ENCODE measurements around the gene GJD2. TPM values are rescaled to one million over a fixed set of nuclear protein-coding genes. Genes with fewer than 3 reads are reported as not detected.

The GJD2 gene
- total RNA-seq, 1 donor from 2014 or later, result not detected

DNA sequence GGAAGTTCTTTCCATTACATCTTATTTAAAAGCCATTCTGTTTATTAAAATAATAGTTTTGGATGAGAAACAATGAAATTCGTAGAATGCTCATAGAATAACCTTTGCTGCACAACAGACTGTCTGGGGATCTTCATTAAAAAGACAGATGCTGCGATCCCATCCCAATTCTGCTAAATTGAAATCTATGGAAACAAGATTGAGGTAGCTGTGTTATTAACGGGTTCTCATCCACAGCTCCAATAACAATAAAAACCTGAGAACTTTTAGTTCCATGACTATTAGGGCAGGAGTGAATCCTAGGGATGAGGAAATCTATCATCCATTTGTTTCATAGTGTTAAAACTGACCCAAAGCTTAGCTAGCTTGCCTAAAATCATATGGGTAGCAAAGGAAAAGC lies 2.5 kb upstream of the GJD2 start:
- H3K36me3 ChIP-seq (ENCODE audit: control insufficient read depth in 3 of 3, insufficient read depth in 3 of 3, low read length in 3 of 3), result no peaks in the 10 kb centered on the region
- H3K9ac ChIP-seq (ENCODE audit: low read depth in 1 of 3, low read length in 3 of 3), result no peak overlapping the region
- H3K4me1 ChIP-seq (ENCODE audit: control insufficient read depth in 3 of 3, insufficient read depth in 3 of 3, low read length in 3 of 3), result peaks cover 0 to 3% (median 0%) of the 10 kb centered on the region in 3 donors
- no peaks in the 10 kb centered on the region for H3K9me3 ChIP-seq (ENCODE audit: control insufficient read depth in 3 of 3, low read length in 3 of 3)
- no peak overlapping the region for H3K4me3 ChIP-seq (ENCODE audit: low read length in 3 of 3)
- H3K27me3 ChIP-seq (ENCODE audit: control insufficient read depth in 3 of 3, insufficient read depth in 3 of 3, low read length in 3 of 3), result peaks cover 42 to 49% (median 46%) of the 10 kb centered on the region in 3 donors
- no peak overlapping the region for H3K27ac ChIP-seq (ENCODE audit: low read depth, low read length)

DNA sequence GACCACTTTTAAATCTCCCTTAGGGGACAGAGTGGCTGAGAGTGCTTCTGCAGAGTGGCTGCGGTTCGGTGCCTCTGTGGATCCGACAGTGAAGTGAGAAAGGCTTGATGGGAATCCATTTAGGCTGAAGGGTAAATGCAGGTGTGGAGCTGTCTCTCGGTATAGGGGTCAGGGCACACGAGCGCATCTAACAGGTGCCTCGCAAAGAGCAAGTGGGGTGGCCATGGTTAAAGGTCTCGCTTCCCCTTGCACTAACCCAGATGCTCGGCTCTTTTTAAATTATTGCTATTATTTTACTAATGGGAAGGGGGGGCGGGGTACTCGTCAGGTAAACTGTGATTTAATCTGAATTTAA lies 598 bp upstream of the GJD2 start:
- no peak overlapping the region for H3K27ac ChIP-seq (ENCODE audit: low read depth, low read length)
- H3K27me3 ChIP-seq (ENCODE audit: control insufficient read depth in 3 of 3, insufficient read depth in 3 of 3, low read length in 3 of 3), result peaks cover 42 to 51% (median 50%) of the 10 kb centered on the region in 3 donors
- no peaks in the 10 kb centered on the region for H3K36me3 ChIP-seq (ENCODE audit: control insufficient read depth in 3 of 3, insufficient read depth in 3 of 3, low read length in 3 of 3)
- no peak overlapping the region for H3K4me3 ChIP-seq (ENCODE audit: low read length in 3 of 3)
- no peaks in the 10 kb centered on the region for H3K9me3 ChIP-seq (ENCODE audit: control insufficient read depth in 3 of 3, low read length in 3 of 3)
- peaks cover 0 to 3% (median 0%) of the 10 kb centered on the region in 3 donors for H3K4me1 ChIP-seq (ENCODE audit: control insufficient read depth in 3 of 3, insufficient read depth in 3 of 3, low read length in 3 of 3)
- H3K9ac ChIP-seq (ENCODE audit: low read depth in 1 of 3, low read length in 3 of 3), result no peak overlapping the region

DNA sequence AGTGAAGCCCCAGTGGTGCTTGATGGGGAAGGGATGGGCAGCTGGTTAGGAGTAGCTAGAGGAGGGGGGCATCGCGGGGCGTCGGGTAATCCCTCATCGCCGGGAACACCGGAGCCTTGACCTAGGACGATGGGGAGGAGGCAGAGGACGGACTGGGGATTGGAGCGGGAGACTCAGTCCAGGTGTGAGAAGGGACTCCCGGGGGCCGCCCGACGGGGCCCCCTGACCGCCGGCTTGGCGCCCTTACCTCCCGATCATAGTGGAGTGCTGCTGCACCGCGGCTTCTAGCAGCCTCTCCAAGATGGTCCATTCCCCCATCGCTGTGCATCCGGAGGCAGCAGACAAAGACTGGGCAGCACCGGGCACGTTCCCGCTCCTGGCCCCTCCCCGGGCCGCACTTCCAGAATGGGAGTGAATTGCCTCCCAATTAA lies 612 bp downstream of the GJD2 start:
- H3K4me3 ChIP-seq (ENCODE audit: low read length in 3 of 3), result no peak overlapping the region
- no peak overlapping the region for H3K27ac ChIP-seq (ENCODE audit: low read depth, low read length)
- peaks cover 42 to 51% (median 50%) of the 10 kb centered on the region in 3 donors for H3K27me3 ChIP-seq (ENCODE audit: control insufficient read depth in 3 of 3, insufficient read depth in 3 of 3, low read length in 3 of 3)
- H3K4me1 ChIP-seq (ENCODE audit: control insufficient read depth in 3 of 3, insufficient read depth in 3 of 3, low read length in 3 of 3), result peaks cover 0 to 3% (median 0%) of the 10 kb centered on the region in 3 donors
- no peaks in the 10 kb centered on the region for H3K36me3 ChIP-seq (ENCODE audit: control insufficient read depth in 3 of 3, insufficient read depth in 3 of 3, low read length in 3 of 3)
- no peaks in the 10 kb centered on the region for H3K9me3 ChIP-seq (ENCODE audit: control insufficient read depth in 3 of 3, low read length in 3 of 3)
- H3K9ac ChIP-seq (ENCODE audit: low read depth in 1 of 3, low read length in 3 of 3), result no peak overlapping the region

DNA sequence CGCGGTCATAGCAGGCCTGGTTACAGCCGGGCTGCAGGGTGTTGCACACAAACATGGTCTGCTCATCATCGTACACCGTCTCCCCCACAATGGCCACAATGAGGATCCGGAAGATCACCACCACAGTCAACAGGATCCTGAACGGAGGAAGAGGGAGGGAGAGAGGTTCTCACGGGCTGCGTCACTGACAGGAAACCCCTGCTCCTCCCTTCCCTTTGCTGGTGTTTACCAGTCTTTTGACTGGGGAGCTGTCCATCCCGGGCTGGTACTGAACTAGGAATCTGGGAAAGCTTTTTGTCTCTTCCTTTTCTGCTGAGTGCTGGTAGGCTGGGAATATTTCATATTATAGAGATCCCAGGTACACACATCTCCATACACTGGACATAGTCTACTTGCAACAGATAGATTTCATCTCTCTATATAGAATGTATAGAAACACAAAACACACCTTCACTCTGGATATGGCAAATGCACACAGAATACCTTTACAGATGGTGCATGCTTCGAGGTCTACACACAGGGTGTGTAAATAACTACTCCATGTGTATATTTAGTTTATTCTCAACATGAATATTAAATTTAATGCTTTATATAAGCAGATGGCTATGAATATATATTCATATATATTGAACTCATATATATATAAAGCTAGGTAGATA lies 1.4 kb downstream of the GJD2 start:
- Histone ChIP-seq H3K4me3 (ENCODE audit: low read length in 3 of 3) (no peak overlapping the region), H3K9ac (ENCODE audit: low read depth in 1 of 3, low read length in 3 of 3) (no peak overlapping the region), H3K4me1 (ENCODE audit: control insufficient read depth in 3 of 3, insufficient read depth in 3 of 3, low read length in 3 of 3) (peaks cover 0 to 3% (median 0%) of the 10 kb centered on the region in 3 donors), H3K9me3 (ENCODE audit: control insufficient read depth in 3 of 3, low read length in 3 of 3) (no peaks in the 10 kb centered on the region), H3K27ac (ENCODE audit: low read depth, low read length) (no peak overlapping the region), H3K27me3 (ENCODE audit: control insufficient read depth in 3 of 3, insufficient read depth in 3 of 3, low read length in 3 of 3) (peaks cover 39 to 51% (median 50%) of the 10 kb centered on the region in 3 donors), H3K36me3 (ENCODE audit: control insufficient read depth in 3 of 3, insufficient read depth in 3 of 3, low read length in 3 of 3) (no peaks in the 10 kb centered on the region)

DNA sequence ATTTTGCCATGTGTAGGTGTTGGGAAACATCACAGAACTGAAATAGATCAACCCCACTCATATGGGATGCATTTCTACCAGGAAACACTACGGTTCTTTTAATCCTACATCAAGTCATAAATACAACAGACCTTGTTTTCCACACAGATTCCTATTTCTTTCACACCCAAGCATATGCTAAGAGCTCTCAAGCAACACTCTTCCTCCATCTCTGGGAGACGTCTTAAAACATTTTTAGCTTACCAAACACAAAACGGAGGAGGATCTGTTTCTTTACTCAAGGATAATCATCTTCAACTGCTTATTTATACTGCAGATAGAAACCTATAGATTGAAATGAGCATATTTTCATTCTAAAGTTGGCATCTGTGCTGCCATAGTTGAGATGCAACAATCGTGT lies 5.1 kb downstream of the GJD2 start:
- peaks cover 17 to 26% (median 25%) of the 10 kb centered on the region in 3 donors for H3K27me3 ChIP-seq (ENCODE audit: control insufficient read depth in 3 of 3, insufficient read depth in 3 of 3, low read length in 3 of 3)
- no peak overlapping the region for H3K4me3 ChIP-seq (ENCODE audit: low read length in 3 of 3)
- H3K27ac ChIP-seq (ENCODE audit: low read depth, low read length), result no peak overlapping the region
- H3K36me3 ChIP-seq (ENCODE audit: control insufficient read depth in 3 of 3, insufficient read depth in 3 of 3, low read length in 3 of 3), result no peaks in the 10 kb centered on the region
- no peak overlapping the region for H3K9ac ChIP-seq (ENCODE audit: low read depth in 1 of 3, low read length in 3 of 3)
- no peaks in the 10 kb centered on the region for H3K9me3 ChIP-seq (ENCODE audit: control insufficient read depth in 3 of 3, low read length in 3 of 3)
- H3K4me1 ChIP-seq (ENCODE audit: control insufficient read depth in 3 of 3, insufficient read depth in 3 of 3, low read length in 3 of 3), result peaks cover 0 to 1% (median 0%) of the 10 kb centered on the region in 3 donors

DNA sequence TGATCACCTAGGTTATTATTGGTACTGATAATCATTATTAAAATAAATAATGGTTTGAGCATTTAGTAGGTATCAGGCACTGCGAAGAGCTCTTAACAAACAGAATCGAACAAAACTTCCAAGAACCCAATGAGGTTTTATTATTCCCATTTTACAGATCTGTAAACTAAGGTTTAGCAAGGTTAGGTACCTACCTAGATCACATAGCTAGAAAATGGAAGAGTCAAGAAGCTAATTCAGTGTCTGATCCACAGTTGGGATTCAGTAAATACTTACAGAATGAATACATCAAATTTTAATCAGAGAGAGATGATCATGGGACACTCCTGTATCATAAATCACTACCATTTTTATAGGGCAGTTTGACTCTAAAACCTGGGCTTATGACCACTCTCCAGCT lies 15.5 kb downstream of the GJD2 start:
- H3K9ac ChIP-seq (ENCODE audit: low read depth in 1 of 3, low read length in 3 of 3), result no peak overlapping the region
- H3K36me3 ChIP-seq (ENCODE audit: control insufficient read depth in 3 of 3, insufficient read depth in 3 of 3, low read length in 3 of 3), result no peaks in the 10 kb centered on the region
- H3K27me3 ChIP-seq (ENCODE audit: control insufficient read depth in 3 of 3, insufficient read depth in 3 of 3, low read length in 3 of 3), result no peaks in the 10 kb centered on the region
- H3K9me3 ChIP-seq (ENCODE audit: control insufficient read depth in 3 of 3, low read length in 3 of 3), result no peaks in the 10 kb centered on the region
- H3K4me1 ChIP-seq (ENCODE audit: control insufficient read depth in 3 of 3, insufficient read depth in 3 of 3, low read length in 3 of 3), result peaks cover 0 to 8% (median 3%) of the 10 kb centered on the region in 3 donors
- no peak overlapping the region for H3K27ac ChIP-seq (ENCODE audit: low read depth, low read length)
- no peak overlapping the region for H3K4me3 ChIP-seq (ENCODE audit: low read length in 3 of 3)

DNA sequence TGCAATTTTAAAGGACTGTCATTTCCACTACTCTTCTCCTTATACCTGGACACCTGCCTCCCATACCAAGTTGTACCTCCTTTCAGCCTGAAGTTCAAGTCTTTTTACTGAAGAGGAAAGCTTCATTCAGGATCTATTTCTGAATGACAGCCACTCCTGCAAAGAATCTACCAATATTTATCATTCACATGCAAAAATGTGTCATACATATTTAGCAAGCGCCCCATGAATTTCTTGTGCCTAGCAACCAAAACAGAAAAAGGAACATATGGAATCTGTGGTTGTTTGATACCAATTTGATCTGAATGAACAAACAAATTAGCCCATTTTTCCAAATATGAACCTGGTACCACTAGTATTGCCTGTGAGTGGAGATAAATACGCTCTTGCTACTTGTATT lies 16.8 kb downstream of the GJD2 start:
- Histone ChIP-seq H3K4me1 (ENCODE audit: control insufficient read depth in 3 of 3, insufficient read depth in 3 of 3, low read length in 3 of 3) (peaks cover 0 to 8% (median 0%) of the 10 kb centered on the region in 3 donors), H3K9me3 (ENCODE audit: control insufficient read depth in 3 of 3, low read length in 3 of 3) (no peaks in the 10 kb centered on the region), H3K27ac (ENCODE audit: low read depth, low read length) (no peak overlapping the region), H3K9ac (ENCODE audit: low read depth in 1 of 3, low read length in 3 of 3) (no peak overlapping the region), H3K36me3 (ENCODE audit: control insufficient read depth in 3 of 3, insufficient read depth in 3 of 3, low read length in 3 of 3) (no peaks in the 10 kb centered on the region), H3K27me3 (ENCODE audit: control insufficient read depth in 3 of 3, insufficient read depth in 3 of 3, low read length in 3 of 3) (no peaks in the 10 kb centered on the region), H3K4me3 (ENCODE audit: low read length in 3 of 3) (no peak overlapping the region)

DNA sequence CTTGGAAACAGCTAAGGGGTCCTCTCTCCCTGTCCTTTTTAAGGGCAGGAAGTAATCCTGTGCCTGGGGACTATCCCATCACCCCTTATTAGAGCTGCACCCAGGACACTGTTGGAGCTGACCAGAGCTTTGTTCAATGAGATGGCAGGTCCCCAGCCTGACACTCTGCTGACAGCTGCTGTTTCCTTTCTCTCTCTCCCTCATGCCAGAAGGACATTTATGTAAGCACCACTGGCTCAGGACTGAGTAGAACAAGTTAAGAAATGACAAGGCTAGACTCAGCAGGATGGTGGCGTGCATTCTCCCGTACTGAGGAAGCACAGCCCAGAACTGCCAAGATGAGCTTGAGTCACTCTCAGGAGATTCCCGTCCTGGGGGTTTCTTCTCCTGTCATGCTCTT lies 17.3 kb downstream of the GJD2 start:
- Histone ChIP-seq H3K36me3 (ENCODE audit: control insufficient read depth in 3 of 3, insufficient read depth in 3 of 3, low read length in 3 of 3) (no peaks in the 10 kb centered on the region), H3K27ac (ENCODE audit: low read depth, low read length) (no peak overlapping the region), H3K27me3 (ENCODE audit: control insufficient read depth in 3 of 3, insufficient read depth in 3 of 3, low read length in 3 of 3) (peaks cover 0 to 2% (median 0%) of the 10 kb centered on the region in 3 donors), H3K9ac (ENCODE audit: low read depth in 1 of 3, low read length in 3 of 3) (no peak overlapping the region), H3K9me3 (ENCODE audit: control insufficient read depth in 3 of 3, low read length in 3 of 3) (no peaks in the 10 kb centered on the region), H3K4me1 (ENCODE audit: control insufficient read depth in 3 of 3, insufficient read depth in 3 of 3, low read length in 3 of 3) (peaks cover 0 to 8% (median 0%) of the 10 kb centered on the region in 3 donors), H3K4me3 (ENCODE audit: low read length in 3 of 3) (no peak overlapping the region)

DNA sequence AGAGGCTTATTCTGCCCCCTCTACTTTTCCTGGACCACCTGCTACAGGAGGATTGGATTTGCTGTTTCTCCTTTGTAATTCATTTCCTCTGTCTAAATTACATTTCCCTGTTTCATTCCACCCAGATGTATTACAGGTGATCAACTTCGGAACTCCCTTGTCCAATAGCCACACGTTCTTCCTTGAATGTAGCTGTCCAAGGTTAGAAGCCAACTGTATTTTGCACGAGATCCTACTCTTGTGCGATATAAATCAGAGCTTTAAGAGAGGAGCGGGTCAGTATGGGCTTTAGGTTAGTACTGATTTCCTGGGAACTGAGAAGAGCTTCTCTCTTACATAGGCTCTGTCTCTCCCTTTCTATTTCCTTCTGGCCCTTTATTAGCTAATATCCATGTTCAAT lies 20.5 kb downstream of the GJD2 start:
- peaks cover 0 to 8% (median 0%) of the 10 kb centered on the region in 3 donors for H3K4me1 ChIP-seq (ENCODE audit: control insufficient read depth in 3 of 3, insufficient read depth in 3 of 3, low read length in 3 of 3)
- peaks cover 0 to 2% (median 0%) of the 10 kb centered on the region in 3 donors for H3K27me3 ChIP-seq (ENCODE audit: control insufficient read depth in 3 of 3, insufficient read depth in 3 of 3, low read length in 3 of 3)
- no peak overlapping the region for H3K27ac ChIP-seq (ENCODE audit: low read depth, low read length)
- no peak overlapping the region for H3K9ac ChIP-seq (ENCODE audit: low read depth in 1 of 3, low read length in 3 of 3)
- no peaks in the 10 kb centered on the region for H3K36me3 ChIP-seq (ENCODE audit: control insufficient read depth in 3 of 3, insufficient read depth in 3 of 3, low read length in 3 of 3)
- no peaks in the 10 kb centered on the region for H3K9me3 ChIP-seq (ENCODE audit: control insufficient read depth in 3 of 3, low read length in 3 of 3)
- H3K4me3 ChIP-seq (ENCODE audit: low read length in 3 of 3), result no peak overlapping the region

DNA sequence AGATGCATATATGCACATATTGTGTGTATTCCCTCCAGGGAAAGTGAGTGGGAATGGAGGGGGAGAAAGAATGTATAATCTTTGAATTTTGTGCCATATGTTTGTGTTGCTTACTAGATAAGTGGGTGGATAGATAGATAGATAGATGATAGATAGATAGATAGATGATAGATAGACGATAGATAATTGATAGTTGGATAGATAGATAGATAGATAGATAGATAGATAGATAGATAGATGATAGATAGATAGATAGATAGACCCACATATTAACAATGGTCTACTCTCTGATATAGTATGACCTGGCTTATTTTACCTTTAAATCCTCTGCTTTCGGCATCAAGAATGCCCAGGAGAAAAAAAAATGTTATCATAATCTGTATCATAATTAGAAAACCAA lies 21.2 kb downstream of the GJD2 start:
- Histone ChIP-seq H3K4me1 (ENCODE audit: control insufficient read depth in 3 of 3, insufficient read depth in 3 of 3, low read length in 3 of 3) (peaks cover 0 to 8% (median 0%) of the 10 kb centered on the region in 3 donors), H3K27me3 (ENCODE audit: control insufficient read depth in 3 of 3, insufficient read depth in 3 of 3, low read length in 3 of 3) (peaks cover 0 to 2% (median 0%) of the 10 kb centered on the region in 3 donors), H3K4me3 (ENCODE audit: low read length in 3 of 3) (no peak overlapping the region), H3K36me3 (ENCODE audit: control insufficient read depth in 3 of 3, insufficient read depth in 3 of 3, low read length in 3 of 3) (no peaks in the 10 kb centered on the region), H3K9ac (ENCODE audit: low read depth in 1 of 3, low read length in 3 of 3) (no peak overlapping the region), H3K9me3 (ENCODE audit: control insufficient read depth in 3 of 3, low read length in 3 of 3) (no peaks in the 10 kb centered on the region), H3K27ac (ENCODE audit: low read depth, low read length) (no peak overlapping the region)
